H9 (cell line): Measurements from ENCODE around the gene WDR33. TPM values are rescaled to one million over a fixed set of nuclear protein-coding genes. Genes with fewer than 3 reads are reported as not detected.
A peak's percentile ranks its signal among the peaks of the same experiment; 100 is the strongest.

Source experiments
- DNase-seq: peaks from one replicate; pipeline ENCODE4 v3.0.0-alpha.2; 2017
- H2AFZ ChIP-seq: one replicate; pipeline ENCODE4 v1.6.1; 2013; ENCODE audit warnings: mild to moderate bottlenecking, low read length, control low read depth, moderate library complexity
- H2AK5ac ChIP-seq: 2 replicates; pipeline ENCODE4 v1.6.1; 2013; ENCODE audit warnings: low read length, control low read depth, mixed read lengths; ENCODE audit not compliant: insufficient read length
- H2BK120ac ChIP-seq: one replicate; pipeline ENCODE4 v1.6.1; 2013; ENCODE audit warnings: low read depth, mild to moderate bottlenecking, low read length, control low read depth, inconsistent platforms; ENCODE audit not compliant: poor library complexity, severe bottlenecking
- H2BK12ac ChIP-seq: 2 replicates; pipeline ENCODE4 v1.6.1; 2013; ENCODE audit warnings: low read length, control low read depth, mixed read lengths, low read depth; ENCODE audit not compliant: insufficient read length
- H2BK15ac ChIP-seq: 2 replicates; pipeline ENCODE4 v1.6.1; 2013; ENCODE audit warnings: low read depth, low read length, control low read depth
- H2BK20ac ChIP-seq: one replicate; pipeline ENCODE4 v1.6.1; 2013; ENCODE audit warnings: low read depth, mild to moderate bottlenecking, low read length, control low read depth, inconsistent platforms; ENCODE audit not compliant: poor library complexity, severe bottlenecking
- H2BK5ac ChIP-seq: 2 replicates; pipeline ENCODE4 v1.6.1; 2013; ENCODE audit warnings: low read length, control low read depth, mixed read lengths; ENCODE audit not compliant: insufficient read length
- H3K14ac ChIP-seq: 2 replicates; pipeline ENCODE4 v1.6.1; 2013; ENCODE audit warnings: low read length, control low read depth; ENCODE audit not compliant: insufficient read depth
- H3K18ac ChIP-seq: 2 replicates; pipeline ENCODE4 v1.6.1; 2013; ENCODE audit warnings: low read depth, mild to moderate bottlenecking, mixed read lengths, low read length, control low read depth; ENCODE audit not compliant: insufficient read length
- H3K23ac ChIP-seq: 2 replicates; pipeline ENCODE4 v1.6.1; 2013; ENCODE audit warnings: low read length, control low read depth, mixed read lengths, low read depth; ENCODE audit not compliant: insufficient read length
- H3K23me2 ChIP-seq: 2 replicates; pipeline ENCODE4 v1.6.1; 2013; ENCODE audit warnings: low read depth, mild to moderate bottlenecking, mixed read lengths, low read length, control low read depth; ENCODE audit not compliant: insufficient read length, poor library complexity, severe bottlenecking
- H3K27ac ChIP-seq: 2 replicates; pipeline ENCODE4 v1.5.1; 2013; ENCODE audit warnings: low read length, control low read depth, mixed read lengths, low read depth; ENCODE audit not compliant: insufficient read length
- H3K27me3 ChIP-seq: 2 replicates; pipeline ENCODE4 v1.6.1; 2013; ENCODE audit warnings: low read length, control low read depth, inconsistent platforms; ENCODE audit not compliant: insufficient read depth
- H3K4ac ChIP-seq: 2 replicates; pipeline ENCODE4 v1.6.1; 2013; ENCODE audit warnings: low read depth, mild to moderate bottlenecking, control low read depth, inconsistent platforms, low read length, moderate library complexity
- H3K4me1 ChIP-seq: 2 replicates; pipeline ENCODE4 v1.6.1; 2013; ENCODE audit warnings: low read length, control low read depth, inconsistent platforms; ENCODE audit not compliant: insufficient read depth
- H3K4me2 ChIP-seq: 2 replicates; pipeline ENCODE4 v1.6.1; 2013; ENCODE audit warnings: low read length, control low read depth, mixed read lengths; ENCODE audit not compliant: insufficient read length, insufficient read depth
- H3K56ac ChIP-seq: 2 replicates; pipeline ENCODE4 v1.6.1; 2013; ENCODE audit warnings: low read depth, mild to moderate bottlenecking, mixed read lengths, low read length, control low read depth; ENCODE audit not compliant: insufficient read length
- H3K79me1 ChIP-seq: 2 replicates; pipeline ENCODE4 v1.6.1; 2013; ENCODE audit warnings: low read depth, mild to moderate bottlenecking, moderate library complexity, low read length, control low read depth, inconsistent platforms; ENCODE audit not compliant: insufficient read depth, poor library complexity, severe bottlenecking
- H3K79me2 ChIP-seq: 2 replicates; pipeline ENCODE4 v1.6.1; 2013; ENCODE audit warnings: low read length, control low read depth, inconsistent platforms; ENCODE audit not compliant: insufficient read depth
- H3K9ac ChIP-seq: 2 replicates; pipeline ENCODE4 v1.6.1; 2013; ENCODE audit warnings: low read length, control low read depth, mixed read lengths; ENCODE audit not compliant: insufficient read length; ENCODE audit errors: extremely low read depth
- H3K9me3 ChIP-seq: one replicate; pipeline ENCODE4 v1.6.1; 2013; ENCODE audit warnings: low read depth, low read length, inconsistent platforms; ENCODE audit not compliant: control insufficient read depth
- H3T11ph ChIP-seq: one replicate; pipeline ENCODE4 v1.6.1; 2013; ENCODE audit warnings: mild to moderate bottlenecking, low read length, control low read depth, inconsistent platforms
- H4K20me1 ChIP-seq: one replicate; pipeline ENCODE4 v1.6.1; 2013; ENCODE audit not compliant: control insufficient read depth, insufficient read length, insufficient read depth
- H4K5ac ChIP-seq: 2 replicates; pipeline ENCODE4 v1.6.1; 2013; ENCODE audit warnings: low read depth, mild to moderate bottlenecking, mixed read lengths, low read length, control low read depth; ENCODE audit not compliant: insufficient read length
- H4K8ac ChIP-seq: replicated peaks from 2 replicates; pipeline ENCODE4 v1.6.1; 2013; ENCODE audit warnings: low read length, control low read depth, mixed read lengths, low read depth; ENCODE audit not compliant: insufficient read length
- H4K91ac ChIP-seq: 2 replicates; pipeline ENCODE4 v1.6.1; 2013; ENCODE audit warnings: low read depth, mild to moderate bottlenecking, moderate library complexity, mixed read lengths, low read length, control low read depth; ENCODE audit not compliant: insufficient read length
- H3K27ac Mint-ChIP-seq, 3 experiments: 2 replicates in 2 of 3; 3 replicates in 1 of 3; pipeline ENCODE4 v1.8.0; 2020 to 2021; ENCODE audit warnings: mixed read lengths in 3 of 3, mild to moderate bottlenecking in 1 of 3, moderate library complexity in 1 of 3
- H3K27me3 Mint-ChIP-seq: 2 replicates; pipeline ENCODE4 v1.8.0; 2021; ENCODE audit warnings: low read depth, mild to moderate bottlenecking, moderate library complexity, mixed read lengths
- H3K36me3 Mint-ChIP-seq, 3 experiments: 2 replicates in 2 of 3; 3 replicates in 1 of 3; pipeline ENCODE4 v1.8.0; 2020 to 2021; ENCODE audit warnings: low read depth in 3 of 3, mixed read lengths in 3 of 3; ENCODE audit not compliant: insufficient read depth in 1 of 3
- H3K4me1 Mint-ChIP-seq, 2 experiments: 2 replicates each; pipeline ENCODE4 v1.8.0; 2020; ENCODE audit warnings: mixed read lengths in 2 of 2
- H3K4me3 Mint-ChIP-seq, 2 experiments: 2 replicates in 1 of 2; 3 replicates in 1 of 2; pipeline ENCODE4 v1.8.0; 2020 to 2021; ENCODE audit warnings: mild to moderate bottlenecking in 2 of 2, mixed read lengths in 2 of 2, moderate library complexity in 1 of 2
- H3K9me3 Mint-ChIP-seq, 2 experiments: 2 replicates in 1 of 2; 3 replicates in 1 of 2; pipeline ENCODE4 v1.8.0; 2020; ENCODE audit warnings: mild to moderate bottlenecking in 2 of 2, mixed read lengths in 2 of 2, moderate library complexity in 1 of 2
- CTCF ChIP-seq: fragments of 200-600 bp; sonication (generic); conservative IDR thresholded peaks from 3 replicates; pipeline ENCODE4 v1.8.0; 2021; ENCODE audit warnings: antibody characterized with exemption, mild to moderate bottlenecking
- WGBS: extraction: QIAGEN DNeasy Blood & Tissue Kit; methylation state at CpG from one replicate; pipeline ENCODE4 v1.1.7; 2013; ENCODE audit warnings: missing lambda C conversion rate, low lambda C conversion rate, mixed read lengths; ENCODE audit not compliant: insufficient read length; ENCODE audit errors: extremely low coverage; 5-methylcytosine and 5-hydroxymethylcytosine counted together
- total RNA-seq: library from RNA; stranded (reverse); gene quantifications from 2 replicates; pipeline ENCODE4 v1.2.1, GENCODE V29; 2021

The WDR33 gene
- total RNA-seq, 1 experiment from 2014 or later: 86.0 TPM

- Histone ChIP-seq H3K79me2 (no peaks in the 10 kb centered on the region), H2BK15ac (no peak overlapping the region), H2AFZ (no peak overlapping the region), H3K9ac (no peak overlapping the region), H3T11ph (no peak overlapping the region), H3K9me3 (no peaks in the 10 kb centered on the region), H2BK5ac (no peak overlapping the region), H4K5ac (no peak overlapping the region), H3K4me1 (no peaks in the 10 kb centered on the region), H3K27ac (no peak overlapping the region), H3K56ac (no peak overlapping the region), H3K79me1 (no peaks in the 10 kb centered on the region), H2BK12ac (no peak overlapping the region), H3K23ac (no peak overlapping the region), H3K14ac (no peak overlapping the region), H2BK120ac (no peak overlapping the region), H2BK20ac (no peak overlapping the region), H3K23me2 (no peaks in the 10 kb centered on the region), H3K4me2 (no peak overlapping the region), H3K4ac (no peak overlapping the region), H4K91ac (no peak overlapping the region), H4K20me1 (no peaks in the 10 kb centered on the region), H4K8ac (no peak overlapping the region), H2AK5ac (no peak overlapping the region), H3K18ac (no peak overlapping the region), H3K27me3 (no peaks in the 10 kb centered on the region)
- no peaks in the 10 kb centered on the region for H3K4me1 Mint-ChIP-seq
- no peak for DNase-seq
- H3K36me3 Mint-ChIP-seq: peaks cover 4 to 38% (median 26%) of the 10 kb centered on the region in 3 experiments; a peak in 6 of 7 replicates
- H3K4me3 Mint-ChIP-seq: no peak overlapping the region
- TF ChIP-seq CTCF: peak; percentile 47; the same call in 2 of the 3 replicates
- H3K9me3 Mint-ChIP-seq: no peaks in the 10 kb centered on the region
- H3K27me3 Mint-ChIP-seq: no peaks in the 10 kb centered on the region
- H3K27ac Mint-ChIP-seq: no peak overlapping the region
- WGBS: no CpG with 5 or more reads among the region's 3 CpGs
Measured at GRCh38 chr2:127743477-127744026, 67.4 kb downstream of the WDR33 start.
